K562 (cell line): ENCODE data around the gene LMAN2. TPM values are rescaled to one million over a fixed set of nuclear protein-coding genes. Genes with fewer than 3 reads are reported as not detected.

ENCODE experiments used
- ATAC-seq: fragments of 200-7000 bp; cut with Tn5 transposase; 3 replicates; pipeline ENCODE4 v1.9.1; 2020; ENCODE audit warnings: moderate library complexity
- BruUV-seq: library from RNA; stranded (reverse); fragments of 400-500 nt; replicated peaks from 2 replicates; lab custom pipeline; 2021; lab: Mats Ljungman, UMichigan
- CTCF ChIA-PET: fragments of 300-600 bp; formaldehyde crosslinking; extraction: SDS; loops from one replicate; lab custom pipeline; 2021; ENCODE audit warnings: low intra/inter-chr PET ratio; lab: Yijun Ruan, JAX
- POLR2A ChIA-PET: fragments of 300-600, 350-650 bp; sonication (Branson Sonifier 250); formaldehyde crosslinking; extraction: SDS; loops from one replicate; lab custom pipeline; 2021; ENCODE audit warnings: antibody characterized with exemption, inconsistent platforms; lab: Yijun Ruan, JAX
- DNase-seq, 4 experiments: peaks; one replicate each; pipeline versions ENCODE4 v3.0.0 to v3.0.0-alpha.2; 2011 to 2018; ENCODE audit warnings: low spot score in 3 of 4, mixed read lengths in 3 of 4; ENCODE audit errors: extremely low read depth in 1 of 4
- FAIRE-seq: peaks from 2 replicates; lab custom pipeline; 2011; peaks lifted over from hg19 to GRCh38; lab: Jason Lieb, UNC
- H2AFZ ChIP-seq: 2 replicates; pipeline ENCODE4 v1.6.0; 2011; ENCODE audit warnings: low read depth, low read length, control low read depth, inconsistent platforms
- H3K27ac ChIP-seq: fragments of 200-600 bp; 3 replicates; pipeline ENCODE4 v1.8.0; 2011; ENCODE audit warnings: low read depth, mild to moderate bottlenecking, control low read depth, inconsistent platforms, low read length, moderate library complexity, mixed read lengths; ENCODE audit errors: extremely low read depth
- H3K27me3 ChIP-seq, 2 experiments: fragments of 300-600 bp in 1 of 2; 2 replicates in 1 of 2; 3 replicates in 1 of 2; pipeline versions ENCODE4 v1.6.0 to v1.8.0; 2011; ENCODE audit warnings: inconsistent platforms in 2 of 2, low read length in 2 of 2, mild to moderate bottlenecking in 1 of 2, mixed read lengths in 1 of 2, moderate library complexity in 1 of 2; ENCODE audit not compliant: control insufficient read depth in 2 of 2, insufficient read depth in 2 of 2
- H3K36me3 ChIP-seq: fragments of 300-600 bp; 3 replicates; pipeline ENCODE4 v1.8.0; 2011; ENCODE audit warnings: mild to moderate bottlenecking, low read length, inconsistent platforms; ENCODE audit not compliant: control insufficient read depth, insufficient read depth
- H3K4me1 ChIP-seq, 2 experiments: fragments of 200-600 bp in 1 of 2; replicated peaks in 1 of 2; 2 replicates in 1 of 2; 3 replicates in 1 of 2; pipeline versions ENCODE4 v1.5.1 to v1.8.0; 2011; ENCODE audit warnings: inconsistent platforms in 2 of 2, low read length in 2 of 2, mild to moderate bottlenecking in 1 of 2, mixed read lengths in 1 of 2, moderate library complexity in 1 of 2; ENCODE audit not compliant: control insufficient read depth in 2 of 2, insufficient read depth in 2 of 2
- H3K4me2 ChIP-seq: 2 replicates; pipeline ENCODE4 v1.6.1; 2011; ENCODE audit warnings: low read length, control low read depth, inconsistent platforms, mixed read lengths; ENCODE audit not compliant: insufficient read depth
- H3K4me3 ChIP-seq: fragments of 200-600 bp; sonication (generic), shearing (Covaris generic); 2 replicates; pipeline ENCODE4 v1.5.1; 2016; ENCODE audit warnings: control low read depth, inconsistent platforms
- H3K79me2 ChIP-seq: fragments of 200-600 bp; 3 replicates; pipeline ENCODE4 v1.8.0; 2011; ENCODE audit warnings: low read length, inconsistent platforms; ENCODE audit not compliant: control insufficient read depth, insufficient read depth
- H3K9ac ChIP-seq, 2 experiments: 2 replicates each; pipeline versions ENCODE4 v1.6.0 to v1.6.1; 2011; ENCODE audit warnings: low read depth in 2 of 2, low read length in 2 of 2, control low read depth in 1 of 2, inconsistent platforms in 1 of 2, mild to moderate bottlenecking in 1 of 2, mixed read lengths in 1 of 2; ENCODE audit not compliant: insufficient read depth in 1 of 2
- H3K9me1 ChIP-seq: one replicate; pipeline ENCODE4 v1.6.0; 2011; ENCODE audit warnings: inconsistent platforms, mild to moderate bottlenecking, low read length, moderate library complexity; ENCODE audit not compliant: control insufficient read depth, insufficient read depth
- H3K9me3 ChIP-seq: replicated peaks from 2 replicates; pipeline ENCODE4 v1.5.1; 2011; ENCODE audit warnings: low read depth, low read length, inconsistent platforms; ENCODE audit not compliant: control insufficient read depth, insufficient read depth
- H4K20me1 ChIP-seq: replicated peaks from 2 replicates; pipeline ENCODE4 v1.6.1; 2011; ENCODE audit warnings: low read length, inconsistent platforms, mixed read lengths; ENCODE audit not compliant: control insufficient read depth, insufficient read depth
- DDX20 ChIP-seq: fragments of 450-650 bp; IDR thresholded peaks from 2 replicates; pipeline ENCODE4 v1.6.1; 2016; ENCODE audit warnings: missing genetic modification characterization, low read depth, mild to moderate bottlenecking, missing compliant biosample characterization, moderate library complexity
- ILK ChIP-seq: fragments of 450-650 bp; IDR thresholded peaks from 2 replicates; pipeline ENCODE4 v1.6.1; 2016; ENCODE audit warnings: missing genetic modification characterization, low read depth, mild to moderate bottlenecking, missing compliant biosample characterization, moderate library complexity, borderline replicate concordance
- LARP7 ChIP-seq: fragments of 450-650 bp; IDR thresholded peaks from 2 replicates; pipeline ENCODE4 v1.6.1; 2016
- POLR2G ChIP-seq: fragments of 200-400 bp; formaldehyde crosslinking; IDR thresholded peaks from 2 replicates; pipeline ENCODE4 v1.6.1; 2017; ENCODE audit warnings: low read depth, mild to moderate bottlenecking, antibody characterized with exemption, low read length, moderate library complexity
- RBFOX2 ChIP-seq: fragments of 200-400 bp; formaldehyde crosslinking; IDR thresholded peaks from 2 replicates; pipeline ENCODE4 v1.6.1; 2017; ENCODE audit warnings: low read depth, mild to moderate bottlenecking, low read length, moderate library complexity
- STAT5A ChIP-seq: IDR thresholded peaks from 2 replicates; pipeline ENCODE4 v1.6.1; 2012; ENCODE audit warnings: low read length, inconsistent platforms, borderline replicate concordance
- ZNF408 ChIP-seq: fragments of 250-450 bp; sonication (Bioruptor Pico); IDR thresholded peaks from 2 replicates; pipeline ENCODE4 v1.4.0; 2020; ENCODE audit warnings: low read depth, mild to moderate bottlenecking, moderate library complexity
- WGBS: fragments of 100-300 bp; shearing (Covaris generic); methylation state at CpG from one replicate; pipeline ENCODE4 v1.1.6; 2016; ENCODE audit warnings: low coverage, mixed read lengths; ENCODE audit not compliant: insufficient coverage; ENCODE audit errors: missing lambda C conversion rate; 5-methylcytosine and 5-hydroxymethylcytosine counted together
- in situ Hi-C: fragments of 300-500 bp; cut with MboI; formaldehyde crosslinking; loops from 4 replicates; pipeline ENCODE4 v1.15.0; 2018; ENCODE audit warnings: inconsistent platforms, mixed read lengths
- intact Hi-C: fragments of 100-400 bp; cut with micrococcal nuclease; formaldehyde crosslinking; loops from 2 replicates; pipeline ENCODE4 v1.14.2; 2022
- polyA plus RNA-seq, 8 experiments: library from polyadenylated mRNA; depleted of rRNA in 4 of 8; stranded (reverse) in 5 of 8; unstranded in 3 of 8; fragments of >200 nt; fragmentation: Nextera tagmentation in 2 of 8; fragmentation: Illumina TruSeq in 1 of 8; extraction: Ambion mirVana in 2 of 8; extraction: Trizol in 1 of 8; gene quantifications; 2 replicates each; pipeline versions ENCODE4 v1.2.1 to v1.2.3, GENCODE V29; 2011 to 2014; ENCODE audit warnings: inconsistent platforms in 1 of 8, missing spikeins in 1 of 8
- total RNA-seq, 7 experiments: library from RNA; depleted of rRNA in 6 of 7; stranded (reverse); fragments of >200 nt in 6 of 7; fragmentation: Illumina TruSeq in 2 of 7; extraction: Trizol in 2 of 7; gene quantifications; 2 replicates each; pipeline versions ENCODE4 v1.2.1 to v1.2.3, GENCODE V29; 2011 to 2021; ENCODE audit warnings: low replicate concordance in 1 of 7
- TF ChIP-seq, protein P1 (sequence below), 3 experiments: IDR thresholded peaks in 2 of 3; conservative IDR thresholded peaks in 1 of 3; 2 replicates each; pipeline ENCODE4 v1.5.1; 2011 to 2012; ENCODE audit warnings: low read length in 3 of 3, mild to moderate bottlenecking in 3 of 3, control low read depth in 2 of 3, improper control_type of control experiment in 1 of 3, inconsistent platforms in 1 of 3, low read depth in 1 of 3, mixed read lengths in 1 of 3, moderate library complexity in 1 of 3; ENCODE audit not compliant: insufficient read depth in 2 of 3

The LMAN2 gene
- total and polyA plus RNA-seq, 9 of the 15 experiments (the other 6 are each of a cell fraction or from before 2014, with no cell fraction given): 2.7 to 254 (median 136) TPM

DNA sequence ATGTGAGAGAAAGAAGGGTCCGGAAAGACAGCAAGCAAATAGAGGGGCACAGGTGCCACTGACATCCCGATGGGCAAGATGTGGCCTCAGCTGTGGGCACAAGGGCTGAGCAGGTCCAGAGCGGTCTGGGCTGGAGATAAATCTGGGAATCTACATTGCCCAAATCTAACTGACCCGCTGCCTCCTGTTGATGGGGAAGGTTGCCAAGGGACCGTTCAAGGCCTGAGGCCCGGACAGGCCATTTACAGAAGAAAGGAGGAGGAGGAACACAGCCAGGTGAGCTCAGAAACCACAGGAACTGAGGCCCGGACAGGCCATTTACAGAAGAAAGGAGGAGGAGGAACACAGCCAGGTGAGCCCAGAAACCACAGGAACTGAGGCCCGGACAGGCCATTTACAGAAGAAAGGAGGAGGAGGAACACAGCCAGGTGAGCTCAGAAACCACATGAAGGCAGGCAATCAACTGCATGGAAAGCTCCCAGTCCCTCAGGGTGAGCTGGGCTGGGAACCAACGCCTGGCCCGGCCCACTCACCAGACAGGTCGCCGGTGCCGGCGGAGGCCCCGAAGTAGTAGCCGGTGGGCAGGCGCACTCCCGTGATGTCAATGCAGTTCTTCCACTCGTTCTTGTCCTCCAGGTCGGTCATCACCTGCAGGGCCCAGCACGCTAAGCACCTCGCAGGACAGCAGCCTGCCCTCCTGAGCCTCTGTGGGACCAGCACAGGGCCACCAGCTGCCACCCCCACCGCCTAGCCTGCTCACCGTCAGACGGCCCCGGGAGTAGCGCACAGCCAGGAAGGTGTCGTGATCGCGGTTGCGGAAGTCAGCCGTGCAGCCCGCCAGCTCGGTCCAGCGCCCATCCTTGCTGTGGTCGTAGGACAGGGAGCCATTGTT is 14.6 kb downstream of the LMAN2 start:
- Histone ChIP-seq H3K27me3 (no peaks in the 10 kb centered on the region), H3K4me1 (no peaks in the 10 kb centered on the region; a peak in 1 of 5 replicates), H3K36me3 (peaks cover 93% of the 10 kb centered on the region), H3K9ac (peak overlapping the region in 1 of 2 experiments; percentile 52; a peak in 1 of 4 replicates), H3K9me1 (no peaks in the 10 kb centered on the region), H4K20me1 (0 out of 2 replicates have a peak, but pooled peaks cover 8% of the 10 kb centered on the region), H3K9me3 (no peaks in the 10 kb centered on the region), H3K79me2 (peaks cover 18% of the 10 kb centered on the region), H3K4me2 (no peak overlapping the region), H2AFZ (no peak overlapping the region), H3K4me3 (no peak overlapping the region), H3K27ac (no peak overlapping the region)
- POLR2A ChIA-PET: interaction anchor here (1.0 to 1.2 kb wide), 2 partner anchors 15 to 39 kb away, joined by 4 read pairs; partner anchors contain the start of gene LMAN2
- 94% methylated on average over 33 of the region's 36 CpGs for WGBS
- in situ Hi-C loops (no loop called here), intact Hi-C loops (no loop called here)
- CTCF ChIA-PET: no interaction called here
- DNase-seq (no peak), FAIRE-seq (no peak), ATAC-seq (no peak)
- no TSS peak for BruUV-seq
- no peak for TF ChIP-seq STAT5A
- peak; percentile 40; the same call in 1 of the 2 replicates for TF ChIP-seq RBFOX2
- peak; percentile 55 for TF ChIP-seq POLR2G

DNA sequence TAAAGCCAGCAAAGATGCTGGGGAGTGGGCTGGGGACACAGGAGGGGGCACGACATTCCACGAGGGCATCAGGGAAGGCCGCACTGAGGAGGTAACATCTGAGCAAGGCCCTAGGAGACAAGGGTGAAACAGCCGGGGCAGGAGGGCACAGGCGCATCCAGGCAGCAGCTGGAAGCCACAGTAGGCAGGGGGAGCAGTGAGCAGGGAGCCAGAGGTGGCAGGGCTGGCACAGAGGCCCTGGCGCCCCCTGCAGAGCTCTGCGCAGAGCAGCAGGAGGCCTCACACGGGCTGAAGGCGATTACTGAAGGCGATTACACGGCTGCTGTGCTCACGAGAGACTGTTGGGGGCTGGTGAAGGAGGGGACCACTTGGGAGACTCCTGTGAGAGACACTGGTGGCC is 15.4 kb downstream of the LMAN2 start:
- H3K36me3 ChIP-seq: peaks cover 91% of the 10 kb centered on the region
- no TSS peak for BruUV-seq
- H3K9me1 ChIP-seq: no peaks in the 10 kb centered on the region
- no peak overlapping the region for H3K9ac ChIP-seq
- H3K27me3 ChIP-seq: no peaks in the 10 kb centered on the region
- no peak overlapping the region for H3K4me3 ChIP-seq
- intact Hi-C loops: no loop called here
- H3K4me1 ChIP-seq: peaks cover 0 to under 1% of the 10 kb centered on the region in 2 experiments; a peak in 1 of 5 replicates
- ATAC-seq (peak; percentile 58), DNase-seq (no peak), FAIRE-seq (no peak)
- 0 out of 2 replicates have a peak, but pooled peaks cover 8% of the 10 kb centered on the region for H4K20me1 ChIP-seq
- ChIA-PET POLR2A (interaction anchor here (1.1 to 1.2 kb wide), 2 partner anchors 8 to 39 kb away, joined by 3 to 4 read pairs; no protein-coding TSS in a partner anchor), CTCF (no interaction called here)
- no peak overlapping the region for H3K27ac ChIP-seq
- H3K4me2 ChIP-seq: no peak overlapping the region
- 78% methylated on average over 10 of the region's 12 CpGs for WGBS
- peaks cover 11% of the 10 kb centered on the region for H3K79me2 ChIP-seq
- H3K9me3 ChIP-seq: no peaks in the 10 kb centered on the region
- in situ Hi-C loops: no loop called here
- no peak overlapping the region for H2AFZ ChIP-seq
- no peak for TF ChIP-seq DDX20
- TF ChIP-seq ILK (tag): no peak
- TF ChIP-seq, protein P1, sequence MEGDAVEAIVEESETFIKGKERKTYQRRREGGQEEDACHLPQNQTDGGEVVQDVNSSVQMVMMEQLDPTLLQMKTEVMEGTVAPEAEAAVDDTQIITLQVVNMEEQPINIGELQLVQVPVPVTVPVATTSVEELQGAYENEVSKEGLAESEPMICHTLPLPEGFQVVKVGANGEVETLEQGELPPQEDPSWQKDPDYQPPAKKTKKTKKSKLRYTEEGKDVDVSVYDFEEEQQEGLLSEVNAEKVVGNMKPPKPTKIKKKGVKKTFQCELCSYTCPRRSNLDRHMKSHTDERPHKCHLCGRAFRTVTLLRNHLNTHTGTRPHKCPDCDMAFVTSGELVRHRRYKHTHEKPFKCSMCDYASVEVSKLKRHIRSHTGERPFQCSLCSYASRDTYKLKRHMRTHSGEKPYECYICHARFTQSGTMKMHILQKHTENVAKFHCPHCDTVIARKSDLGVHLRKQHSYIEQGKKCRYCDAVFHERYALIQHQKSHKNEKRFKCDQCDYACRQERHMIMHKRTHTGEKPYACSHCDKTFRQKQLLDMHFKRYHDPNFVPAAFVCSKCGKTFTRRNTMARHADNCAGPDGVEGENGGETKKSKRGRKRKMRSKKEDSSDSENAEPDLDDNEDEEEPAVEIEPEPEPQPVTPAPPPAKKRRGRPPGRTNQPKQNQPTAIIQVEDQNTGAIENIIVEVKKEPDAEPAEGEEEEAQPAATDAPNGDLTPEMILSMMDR (IDR thresholded peaks at IDR 0.05 in 2 of 3, conservative IDR thresholded peaks at IDR 0.05 in 1 of 3; ENCODE audit: insufficient read depth in 2 of 3, low read depth in 1 of 3, low read length in 3 of 3): peak; percentile 33 to 64 (median 47); a peak in 5 of 6 replicates
- no peak for TF ChIP-seq ZNF408
- TF ChIP-seq LARP7: no peak
